Naive thymus-derived CD4-positive, alpha-beta T cell (primary cell): ENCODE measurements around the gene FHL2. TPM values are rescaled to one million over a fixed set of nuclear protein-coding genes. Genes with fewer than 3 reads are reported as not detected.

Experiments used
- ATAC-seq: fragments of 150-1000 bp; cut with Tn5 transposase; 2 replicates; pipeline ENCODE4 v1.10.0; 2021; ENCODE audit warnings: mild to moderate bottlenecking, moderate library complexity
- CTCF ChIA-PET: fragments of 350-600 bp; sonication (Branson Sonifier 250); formaldehyde crosslinking; loops from one replicate; lab custom pipeline; 2021; ENCODE audit warnings: antibody characterized with exemption; lab: Charles Lee
- POLR2A ChIA-PET: fragments of 350-600 bp; sonication (Branson Sonifier 250); formaldehyde crosslinking; loops from one replicate; lab custom pipeline; 2021; ENCODE audit warnings: antibody characterized with exemption, inconsistent platforms; lab: Charles Lee
- DNase-seq, 9 donors: peaks; one replicate each; pipeline versions ENCODE4 v3.0.0 to v3.0.0-alpha.2; 2020 to 2022; ENCODE audit warnings: mixed read lengths in 1 of 9
- H3K27ac ChIP-seq: one replicate; pipeline ENCODE4 v1.7.0; 2013; ENCODE audit warnings: mild to moderate bottlenecking, low read depth, low read length, moderate library complexity
- H3K27me3 ChIP-seq, 2 donors: one replicate each; pipeline ENCODE4 v1.7.0; 2013; ENCODE audit warnings: low read length in 2 of 2, mild to moderate bottlenecking in 2 of 2, moderate library complexity in 2 of 2; ENCODE audit not compliant: control insufficient read depth in 2 of 2, insufficient read depth in 2 of 2
- H3K36me3 ChIP-seq, 3 experiments: 1 replicate in 2 of 3; 2 replicates in 1 of 3; pipeline ENCODE4 v1.7.0; 2013; ENCODE audit warnings: low read length in 3 of 3, mild to moderate bottlenecking in 3 of 3, moderate library complexity in 1 of 3; ENCODE audit not compliant: insufficient read depth in 3 of 3, control insufficient read depth in 2 of 3
- H3K4me1 ChIP-seq, 2 donors: one replicate each; pipeline ENCODE4 v1.7.0; 2013; ENCODE audit warnings: low read length in 2 of 2, mild to moderate bottlenecking in 2 of 2, moderate library complexity in 1 of 2; ENCODE audit not compliant: control insufficient read depth in 2 of 2, insufficient read depth in 2 of 2
- H3K4me3 ChIP-seq: 2 replicates; pipeline ENCODE4 v1.7.0; 2013; ENCODE audit warnings: mild to moderate bottlenecking, low read length
- H3K9me3 ChIP-seq, 3 experiments: 1 replicate in 2 of 3; 2 replicates in 1 of 3; pipeline ENCODE4 v1.7.0; 2013; ENCODE audit warnings: low read length in 3 of 3; ENCODE audit not compliant: control insufficient read depth in 2 of 3
- H3K27ac Mint-ChIP-seq, 9 donors: one replicate each; pipeline ENCODE4 v1.8.0; 2020 to 2022; ENCODE audit warnings: mixed read lengths in 9 of 9, mild to moderate bottlenecking in 8 of 9, moderate library complexity in 5 of 9, inconsistent platforms in 2 of 9
- H3K27me3 Mint-ChIP-seq, 5 donors: one replicate each; pipeline ENCODE4 v1.8.0; 2021 to 2022; ENCODE audit warnings: mixed read lengths in 5 of 5, mild to moderate bottlenecking in 1 of 5
- H3K36me3 Mint-ChIP-seq, 5 donors: one replicate each; pipeline ENCODE4 v1.8.0; 2020 to 2022; ENCODE audit warnings: mixed read lengths in 5 of 5, mild to moderate bottlenecking in 3 of 5, inconsistent platforms in 1 of 5
- H3K4me1 Mint-ChIP-seq, 7 donors: one replicate each; pipeline ENCODE4 v1.8.0; 2020 to 2022; ENCODE audit warnings: mixed read lengths in 7 of 7, mild to moderate bottlenecking in 3 of 7, inconsistent platforms in 1 of 7
- H3K4me3 Mint-ChIP-seq, 10 donors: one replicate each; pipeline ENCODE4 v1.8.0; 2020 to 2022; ENCODE audit warnings: mild to moderate bottlenecking in 10 of 10, mixed read lengths in 10 of 10, moderate library complexity in 6 of 10, inconsistent platforms in 2 of 10
- H3K9me3 Mint-ChIP-seq, 11 donors: one replicate each; pipeline ENCODE4 v1.8.0; 2020 to 2022; ENCODE audit warnings: mixed read lengths in 11 of 11, mild to moderate bottlenecking in 4 of 11, inconsistent platforms in 1 of 11, moderate library complexity in 1 of 11
- intact Hi-C, 2 donors: fragments of 100-400 bp; cut with micrococcal nuclease; formaldehyde crosslinking; loops; one replicate each; pipeline ENCODE4 v1.15.1; 2023
- polyA plus RNA-seq, 2 donors: library from polyadenylated mRNA; unstranded; fragments of 300-500 nt; fragmentation: Illumina TruSeq; gene quantifications; one replicate each; pipeline ENCODE4 v1.2.3, GENCODE V29; 2021
- total RNA-seq, 6 experiments: library from RNA in 5 of 6; stranded (reverse) in 5 of 6; gene quantifications; 1 replicate in 5 of 6; 2 replicates in 1 of 6; pipeline ENCODE4 v1.2.3 and lab custom pipeline; 2021 to 2026

Gene FHL2
- total and polyA plus RNA-seq, 7 experiments from 2014 or later, result 0.19 to 3.6 (median 0.67) TPM; not detected in 1

DNA sequence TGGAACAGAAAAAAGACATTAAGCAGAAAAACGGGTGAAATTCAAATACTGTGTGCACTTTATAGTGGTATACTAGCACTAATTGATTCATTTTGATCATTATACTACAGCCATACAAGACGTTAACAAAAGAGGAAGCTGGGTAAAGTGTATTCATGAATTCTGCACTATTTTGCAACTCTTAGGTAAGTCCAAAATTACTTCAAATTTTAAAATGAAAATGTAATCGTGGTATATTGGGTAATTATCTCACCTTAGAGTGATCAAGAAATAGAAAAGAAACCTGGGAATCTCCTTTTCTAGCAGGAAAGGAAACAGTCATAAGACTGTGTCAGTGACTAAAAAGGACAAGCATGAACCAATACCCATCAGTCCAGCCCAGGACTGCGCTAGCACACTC is 74.8 kb downstream of the FHL2 start:
- Histone ChIP-seq H3K9me3 (no peaks in the 10 kb centered on the region), H3K4me1 (peaks cover 12% of the 10 kb centered on the region in 2 donors), H3K4me3 (no peak overlapping the region), H3K27me3 (no peaks in the 10 kb centered on the region), H3K36me3 (peaks cover 0 to 3% (median 0%) of the 10 kb centered on the region in 3 experiments), H3K27ac (no peak overlapping the region)
- no peak for ATAC-seq
- intact Hi-C loops, result no loop called here
- peaks cover 0 to under 1% (median 0%) of the 10 kb centered on the region in 11 donors for H3K9me3 Mint-ChIP-seq
- H3K27ac Mint-ChIP-seq, result peak overlapping the region in 3 of 9 donors; percentile 25 to 62 (median 42)
- no peak overlapping the region for H3K4me3 Mint-ChIP-seq
- peaks cover 0 to 5% (median 0%) of the 10 kb centered on the region in 5 donors for H3K36me3 Mint-ChIP-seq
- no peaks in the 10 kb centered on the region for H3K27me3 Mint-ChIP-seq
- POLR2A ChIA-PET, result no interaction called here
- DNase-seq, result no peak
- CTCF ChIA-PET, result interaction anchor here (1.4 kb wide), 1 partner anchor 13 kb away, joined by 4 read pairs; no protein-coding TSS in a partner anchor
- H3K4me1 Mint-ChIP-seq, result peaks cover 31 to 76% (median 68%) of the 10 kb centered on the region in 7 donors

GRCh38 chr2:105323111-105323510 is 75.7 kb downstream of the FHL2 start:
- Histone ChIP-seq H3K9me3 (no peaks in the 10 kb centered on the region), H3K27ac (no peak overlapping the region), H3K4me1 (peaks cover 2% of the 10 kb centered on the region in 2 donors), H3K4me3 (no peak overlapping the region), H3K27me3 (no peaks in the 10 kb centered on the region), H3K36me3 (no peaks in the 10 kb centered on the region)
- H3K4me3 Mint-ChIP-seq, result no peak overlapping the region
- DNase-seq (no peak), ATAC-seq (no peak)
- POLR2A ChIA-PET, result no interaction called here
- H3K36me3 Mint-ChIP-seq, result peaks cover 0 to 9% (median 2%) of the 10 kb centered on the region in 5 donors
- peaks cover 26 to 73% (median 63%) of the 10 kb centered on the region in 7 donors for H3K4me1 Mint-ChIP-seq
- peak overlapping the region in 4 of 9 donors; percentile 4 to 88 (median 39) for H3K27ac Mint-ChIP-seq
- intact Hi-C loops, result no loop called here
- no peaks in the 10 kb centered on the region for H3K27me3 Mint-ChIP-seq
- no peaks in the 10 kb centered on the region for H3K9me3 Mint-ChIP-seq
- CTCF ChIA-PET, result no interaction called here

- H3K4me1 Mint-ChIP-seq, result peaks cover 19 to 71% (median 58%) of the 10 kb centered on the region in 7 donors
- Histone ChIP-seq H3K9me3 (no peaks in the 10 kb centered on the region), H3K4me3 (no peak overlapping the region), H3K27me3 (no peaks in the 10 kb centered on the region), H3K27ac (no peak overlapping the region), H3K36me3 (no peaks in the 10 kb centered on the region), H3K4me1 (no peaks in the 10 kb centered on the region)
- no peaks in the 10 kb centered on the region for H3K27me3 Mint-ChIP-seq
- H3K4me3 Mint-ChIP-seq, result no peak overlapping the region
- H3K36me3 Mint-ChIP-seq, result peaks cover 0 to 13% (median 2%) of the 10 kb centered on the region in 5 donors
- H3K27ac Mint-ChIP-seq, result peak overlapping the region in 2 of 9 donors; percentile 5 to 7
- intact Hi-C loops, result no loop called here
- no peak for ATAC-seq
- CTCF ChIA-PET, result interaction anchor here (0.7 kb wide), 1 partner anchor 9 kb away, joined by 3 read pairs; no protein-coding TSS in a partner anchor
- POLR2A ChIA-PET, result no interaction called here
- no peaks in the 10 kb centered on the region for H3K9me3 Mint-ChIP-seq
- no peak for DNase-seq
These were observed 76.8 kb downstream of the FHL2 start for GRCh38 chr2:105321875-105322646.

- Mint-ChIP-seq H3K27me3 (no peaks in the 10 kb centered on the region), H3K9me3 (no peaks in the 10 kb centered on the region), H3K36me3 (peaks cover 0 to 13% (median 2%) of the 10 kb centered on the region in 5 donors), H3K4me1 (peaks cover 19 to 65% (median 60%) of the 10 kb centered on the region in 7 donors), H3K27ac (peak overlapping the region in 3 of 9 donors; percentile 4 to 44 (median 17)), H3K4me3 (no peak overlapping the region)
- no peaks in the 10 kb centered on the region for H3K27me3 ChIP-seq
- ChIA-PET POLR2A (interaction anchor here (0.8 to 1.4 kb wide), 2 partner anchors 8 to 17 kb away, joined by 3 to 4 read pairs; partner anchors contain the start of gene C2orf49), CTCF (interaction anchor here (1.1 kb wide), 1 partner anchor 1267 kb away, joined by 3 read pairs; no protein-coding TSS in a partner anchor)
- no peaks in the 10 kb centered on the region for H3K36me3 ChIP-seq
- H3K9me3 ChIP-seq, result no peaks in the 10 kb centered on the region
- H3K27ac ChIP-seq, result no peak overlapping the region
- no peak for ATAC-seq
- no peak for DNase-seq
- H3K4me3 ChIP-seq, result no peak overlapping the region
- intact Hi-C loops, result no loop called here
- H3K4me1 ChIP-seq, result no peaks in the 10 kb centered on the region
These were observed 78.1 kb downstream of the FHL2 start for GRCh38 chr2:105320651-105321215.

DNA sequence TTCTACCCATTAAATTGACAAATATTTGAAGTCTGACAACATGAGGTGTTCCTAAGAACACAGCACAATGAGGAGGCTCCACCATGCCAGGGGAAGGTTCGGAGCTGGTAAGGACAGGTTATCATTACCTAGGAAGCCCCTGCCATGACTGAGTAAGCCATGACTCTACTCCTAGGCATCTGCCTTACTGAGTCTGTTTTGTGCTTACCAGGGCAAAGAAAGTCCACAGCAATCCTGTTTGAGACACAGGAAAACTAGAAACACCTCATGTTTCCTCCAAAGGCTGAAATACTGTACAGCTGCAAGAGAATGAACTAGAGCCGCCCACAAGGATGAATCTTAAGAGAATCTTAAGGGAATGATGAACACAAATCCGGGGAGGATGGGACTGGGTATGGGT is 80.9 kb downstream of the FHL2 start:
- intact Hi-C loops, result no loop called here

DNA sequence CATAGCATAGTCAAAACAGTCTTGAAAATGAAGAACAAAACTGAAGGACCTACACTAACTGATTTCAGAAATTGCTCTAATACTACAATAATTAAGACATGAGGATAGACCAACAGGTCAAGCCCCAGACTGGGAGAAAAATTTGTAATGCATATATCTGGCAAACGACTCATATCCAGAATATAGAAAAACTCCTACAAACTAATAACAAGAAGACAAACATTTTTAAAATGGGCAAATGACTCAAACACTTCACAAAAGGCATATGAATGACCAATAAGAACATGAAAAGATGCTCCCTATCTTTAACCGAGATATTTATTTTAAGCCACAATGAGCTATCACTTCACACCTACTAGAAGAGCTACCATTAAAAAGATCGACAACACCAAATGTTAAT is 83.5 kb downstream of the FHL2 start:
- CTCF ChIA-PET, result no interaction called here
- H3K9me3 Mint-ChIP-seq, result no peaks in the 10 kb centered on the region
- Histone ChIP-seq H3K27me3 (no peaks in the 10 kb centered on the region), H3K4me1 (no peaks in the 10 kb centered on the region), H3K4me3 (no peak overlapping the region), H3K27ac (no peak overlapping the region), H3K9me3 (no peaks in the 10 kb centered on the region), H3K36me3 (peaks cover 0 to 1% (median 0%) of the 10 kb centered on the region in 3 experiments)
- DNase-seq (no peak), ATAC-seq (no peak)
- no peak overlapping the region for H3K27ac Mint-ChIP-seq
- intact Hi-C loops, result no loop called here
- POLR2A ChIA-PET, result no interaction called here
- H3K4me3 Mint-ChIP-seq, result no peak overlapping the region
- no peaks in the 10 kb centered on the region for H3K27me3 Mint-ChIP-seq
- peaks cover 0 to 15% (median 2%) of the 10 kb centered on the region in 5 donors for H3K36me3 Mint-ChIP-seq
- peaks cover 9 to 48% (median 33%) of the 10 kb centered on the region in 7 donors for H3K4me1 Mint-ChIP-seq

More for the DNA sequence above, 80.9 kb downstream of the FHL2 start:
- Mint-ChIP-seq H3K4me1 (peaks cover 14 to 52% (median 43%) of the 10 kb centered on the region in 7 donors), H3K27me3 (no peaks in the 10 kb centered on the region), H3K36me3 (peaks cover 0 to 15% (median 0%) of the 10 kb centered on the region in 5 donors), H3K9me3 (no peaks in the 10 kb centered on the region), H3K4me3 (no peak overlapping the region), H3K27ac (no peak overlapping the region)
- no peak for DNase-seq
- H3K4me3 ChIP-seq, result no peak overlapping the region
- ChIA-PET POLR2A (interaction anchor here (0.6 to 1.0 kb wide), 2 partner anchors 11 to 18 kb away, joined by 3 read pairs; no protein-coding TSS in a partner anchor), CTCF (interaction anchor here (0.6 kb wide), 1 partner anchor 205 kb away, joined by 4 read pairs; no protein-coding TSS in a partner anchor)
- H3K4me1 ChIP-seq, result no peaks in the 10 kb centered on the region
- no peaks in the 10 kb centered on the region for H3K9me3 ChIP-seq
- no peak overlapping the region for H3K27ac ChIP-seq
- H3K36me3 ChIP-seq, result no peaks in the 10 kb centered on the region
- no peaks in the 10 kb centered on the region for H3K27me3 ChIP-seq
- ATAC-seq, result no peak
